CD4-positive, alpha-beta T cell treated with Interleukin-21 for 1 hour (primary cell): ENCODE results near the gene DSC3.
"Not testable (repeated sequence)": the region's sequence is repeated elsewhere in the genome, so short reads cannot be mapped to it uniquely, and the experiment has no call there.

ENCODE experiments used
- DNase-seq: peaks from one replicate; pipeline ENCODE4 v3.0.0-alpha.2; 2020

Gene DSC3

GRCh38 chr18:31040686-31041270 is 1.8 kb downstream of the DSC3 start:
- DNase-seq, result no peak

DNA sequence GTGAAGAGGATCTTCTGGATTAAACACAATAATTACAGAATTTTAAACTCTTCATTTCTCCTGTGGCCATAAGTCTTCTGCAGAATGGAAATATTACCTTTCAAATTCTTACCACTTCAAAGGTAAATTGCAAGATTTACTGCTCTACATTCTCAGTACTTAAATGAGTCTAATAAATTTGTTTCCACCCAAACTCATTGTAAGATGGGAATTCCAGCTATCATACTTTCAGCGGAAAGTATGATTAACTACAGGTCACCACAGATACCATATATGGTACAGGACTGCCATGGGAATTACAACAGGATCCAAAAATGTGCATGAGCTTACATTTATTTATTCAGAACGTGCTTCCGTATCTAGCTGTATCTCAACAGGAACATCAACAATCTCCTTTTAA is 3.1 kb downstream of the DSC3 start:
- DNase-seq, result no peak

DNA sequence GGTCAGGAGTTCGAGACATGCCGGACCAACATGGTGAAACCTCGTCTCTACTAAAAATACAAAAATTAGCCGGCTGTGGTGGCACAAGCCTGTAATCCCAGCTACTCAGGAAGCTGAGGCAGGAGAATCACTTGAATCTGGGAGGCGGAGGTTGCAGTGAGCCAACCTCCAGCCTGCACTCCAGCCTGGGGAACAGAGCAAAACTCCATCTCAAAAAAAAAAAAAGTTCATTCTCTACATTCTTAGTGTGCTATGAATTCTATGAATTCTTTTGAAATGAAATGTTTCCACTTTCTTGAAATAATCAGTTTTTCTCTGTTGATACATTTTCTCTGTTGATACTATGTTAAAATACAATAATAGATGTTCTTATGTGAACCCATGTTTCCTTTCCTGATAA is 4.9 kb downstream of the DSC3 start:
- not testable (repeated sequence) for DNase-seq

DNA sequence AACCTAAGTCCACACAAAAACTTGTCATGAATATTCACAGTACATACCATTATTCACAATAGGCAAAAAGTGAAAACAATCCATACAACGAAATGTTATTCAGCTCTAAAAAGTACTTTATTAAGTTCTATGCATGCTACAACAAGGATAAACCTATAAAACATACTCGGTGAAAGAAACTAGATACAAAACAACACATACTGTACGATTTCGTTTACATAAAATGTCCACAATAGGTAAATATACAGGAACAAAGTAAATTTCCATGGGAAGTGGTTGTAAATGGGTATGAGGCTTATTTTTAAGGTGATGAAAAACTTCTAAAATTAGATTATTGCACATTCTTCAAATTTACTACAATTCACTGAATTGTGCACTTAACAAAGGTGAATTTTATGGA is 8.0 kb downstream of the DSC3 start:
- DNase-seq, result no peak

- DNase-seq, result no peak
Observed at GRCh38 chr18:31030574-31031278, 11.8 kb downstream of the DSC3 start.

DNA sequence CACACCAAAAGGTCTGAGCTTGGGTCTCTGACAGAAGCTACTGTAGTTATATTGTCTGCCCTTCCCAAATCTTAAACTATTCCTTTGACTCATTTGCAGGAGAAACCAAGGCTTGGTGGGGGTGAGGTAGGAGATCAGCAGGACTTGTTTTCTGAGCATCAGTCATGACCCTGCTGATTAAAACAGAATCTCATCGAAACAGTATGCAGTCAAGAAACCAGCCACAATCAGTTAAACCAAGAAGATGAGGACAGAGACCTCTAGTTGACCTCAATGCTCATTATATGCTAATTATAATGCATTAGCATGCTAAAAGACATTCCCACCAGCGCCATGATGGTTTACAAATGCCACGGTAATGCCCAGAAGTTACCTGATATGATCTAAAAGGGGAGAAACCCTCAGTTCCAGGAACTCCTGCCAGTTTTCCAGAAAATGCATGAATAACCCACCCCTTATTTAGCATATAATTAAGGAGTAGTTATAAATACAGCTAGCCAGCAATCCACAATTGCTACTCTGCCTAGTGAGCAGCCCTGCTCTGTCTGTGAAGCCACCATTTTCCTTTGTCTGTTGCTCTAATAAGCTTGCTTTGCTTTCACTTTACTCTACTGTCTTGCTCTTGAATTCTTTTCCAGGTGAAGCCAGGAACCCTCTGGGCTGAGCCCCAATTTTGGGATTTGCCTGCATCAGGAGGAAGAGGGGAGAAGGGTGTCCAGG is 26.7 kb downstream of the DSC3 start:
- no peak for DNase-seq

DNA sequence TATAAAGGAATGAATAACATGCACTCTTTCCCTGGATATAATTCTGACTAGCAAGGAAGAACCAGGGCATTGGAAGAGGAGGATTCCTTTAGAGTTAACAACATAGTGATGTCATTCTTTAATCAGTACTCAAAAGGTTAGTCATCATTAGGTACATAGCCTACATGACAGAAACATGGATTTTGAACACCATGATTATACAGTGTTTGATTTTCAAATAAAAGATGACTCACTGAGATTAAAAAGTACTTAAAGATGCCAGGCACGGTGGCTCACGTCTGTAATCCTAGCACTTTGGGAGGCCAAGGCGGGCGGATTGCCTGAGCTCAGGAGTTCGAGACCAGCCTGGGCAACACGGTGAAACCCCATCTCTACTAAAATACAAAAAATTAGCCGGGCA is 31.1 kb downstream of the DSC3 start:
- DNase-seq, result not testable (repeated sequence)

DNA sequence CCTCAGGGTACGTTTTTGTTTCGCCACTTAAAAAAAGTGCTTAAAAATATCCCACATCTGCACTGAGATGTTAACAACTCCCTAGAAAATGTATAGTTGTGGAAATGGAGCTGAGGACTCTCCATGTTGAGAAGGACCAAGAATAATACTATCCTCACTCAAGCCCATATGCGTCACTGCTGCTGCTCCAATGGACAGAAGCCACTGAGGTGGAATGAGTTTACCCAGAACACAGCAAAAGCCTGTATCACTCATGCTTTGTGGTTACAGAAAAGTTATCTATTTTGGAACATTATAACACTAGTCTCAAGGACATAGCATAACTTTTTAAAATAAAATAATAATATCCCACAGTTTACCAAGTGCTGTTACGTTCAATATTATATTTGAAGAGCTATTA is 31.9 kb downstream of the DSC3 start:
- no peak for DNase-seq

- DNase-seq, result no peak
Observed at GRCh38 chr18:30999887-31000628, 42.5 kb downstream of the DSC3 start.

GRCh38 chr18:30999186-30999585 is 43.4 kb downstream of the DSC3 start:
- no peak for DNase-seq

DNA sequence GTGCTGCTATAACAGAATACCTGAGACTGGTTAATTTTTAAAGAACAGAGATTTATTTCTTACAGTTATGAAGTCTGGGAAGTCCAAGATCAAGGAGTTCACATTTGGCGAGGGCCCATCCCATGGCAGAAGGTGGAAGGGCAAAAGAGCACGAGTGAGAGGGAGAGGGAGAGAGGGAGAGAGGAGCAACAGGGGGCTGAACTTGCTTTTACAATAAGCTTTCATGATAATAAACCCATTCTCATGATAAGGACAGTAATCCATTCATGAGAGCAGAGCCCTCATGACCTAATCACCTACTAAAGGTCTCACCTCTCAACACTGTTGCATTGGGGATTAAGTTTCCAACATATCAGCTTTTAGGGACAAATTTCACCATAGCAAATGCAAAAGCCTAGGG is 45.3 kb downstream of the DSC3 start:
- DNase-seq, result no peak

DNA sequence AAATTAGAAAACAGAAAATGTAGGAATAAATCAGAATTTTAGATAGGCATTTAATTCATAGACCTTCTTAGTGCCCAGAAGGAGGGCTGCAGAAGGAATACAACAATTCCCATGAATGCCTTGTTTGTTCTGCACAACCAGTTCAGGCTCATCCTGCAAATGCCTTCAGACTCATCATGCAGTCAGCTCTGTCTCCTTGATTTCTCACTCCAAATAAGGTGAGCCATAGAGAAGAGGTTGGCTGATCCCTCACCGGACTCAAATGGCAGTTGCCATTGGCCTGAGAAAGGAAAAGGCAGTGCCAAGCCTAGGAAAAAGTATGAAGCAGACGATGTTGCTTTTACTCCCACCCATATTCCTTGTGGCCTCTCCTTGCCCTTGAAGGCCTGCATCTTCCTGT is 50.3 kb downstream of the DSC3 start:
- DNase-seq, result no peak

GRCh38 chr18:30991397-30991796 is 51.1 kb downstream of the DSC3 start:
- DNase-seq, result no peak

- DNase-seq, result no peak
Observed at GRCh38 chr18:30989141-30989540, 53.4 kb downstream of the DSC3 start.

DNA sequence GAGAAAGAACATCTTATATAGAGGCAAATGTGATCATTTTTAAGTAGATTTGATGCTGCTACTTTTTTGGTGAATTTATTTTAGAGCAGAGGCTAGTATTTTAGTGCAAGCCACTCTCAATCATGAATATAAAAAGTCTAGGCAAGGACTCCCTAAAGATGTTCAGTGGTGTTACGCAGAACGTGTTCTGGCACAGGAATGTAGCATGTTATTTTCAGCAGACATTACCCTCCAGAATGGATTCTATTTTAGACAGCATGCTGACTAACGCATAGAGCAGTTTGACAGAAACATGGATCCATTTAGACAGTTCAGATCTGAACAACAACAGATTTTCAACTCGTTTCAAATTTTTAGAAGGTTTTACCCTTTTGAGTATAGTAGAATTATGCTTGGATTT is 54.1 kb downstream of the DSC3 start:
- DNase-seq, result no peak

- DNase-seq, result no peak
Observed at GRCh38 chr18:30987467-30988241, 54.9 kb downstream of the DSC3 start.

- no peak for DNase-seq
Observed at GRCh38 chr18:30985753-30986152, 56.8 kb downstream of the DSC3 start.

DNA sequence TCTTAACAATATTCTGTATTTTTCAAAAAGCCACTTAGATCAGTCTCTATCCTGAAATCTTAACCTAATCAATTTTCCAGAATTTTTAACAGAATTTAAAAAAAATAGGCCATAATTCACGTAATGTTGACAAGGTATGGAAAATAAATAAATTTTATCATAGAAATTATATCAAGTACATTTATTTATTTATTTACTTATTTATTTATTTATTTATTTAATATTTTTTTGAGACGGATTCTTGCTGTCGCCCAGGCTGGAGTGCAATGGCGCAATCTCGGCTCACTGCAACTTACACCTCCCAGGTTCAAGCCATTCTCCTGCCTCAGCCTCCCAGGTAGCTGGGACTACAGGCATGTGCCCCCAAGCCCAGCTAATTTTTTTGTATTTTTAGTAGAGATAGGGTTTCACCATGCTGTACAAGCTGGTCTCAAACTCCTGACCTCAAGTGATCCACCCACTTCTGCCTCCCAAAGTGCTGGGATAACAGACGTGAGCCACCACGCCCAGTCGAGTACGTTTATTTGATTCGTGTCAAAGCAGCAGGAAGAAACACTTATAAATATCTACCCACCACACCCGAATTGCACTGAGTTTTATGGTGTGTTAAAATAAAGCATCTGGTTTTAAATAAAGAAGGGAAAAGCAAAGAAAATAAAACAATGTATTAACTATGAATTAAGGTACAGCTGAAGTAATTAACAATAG is 60.1 kb downstream of the DSC3 start:
- no peak for DNase-seq

- not testable (repeated sequence) for DNase-seq
Observed at GRCh38 chr18:30978091-30978490, 64.5 kb downstream of the DSC3 start.

DNA sequence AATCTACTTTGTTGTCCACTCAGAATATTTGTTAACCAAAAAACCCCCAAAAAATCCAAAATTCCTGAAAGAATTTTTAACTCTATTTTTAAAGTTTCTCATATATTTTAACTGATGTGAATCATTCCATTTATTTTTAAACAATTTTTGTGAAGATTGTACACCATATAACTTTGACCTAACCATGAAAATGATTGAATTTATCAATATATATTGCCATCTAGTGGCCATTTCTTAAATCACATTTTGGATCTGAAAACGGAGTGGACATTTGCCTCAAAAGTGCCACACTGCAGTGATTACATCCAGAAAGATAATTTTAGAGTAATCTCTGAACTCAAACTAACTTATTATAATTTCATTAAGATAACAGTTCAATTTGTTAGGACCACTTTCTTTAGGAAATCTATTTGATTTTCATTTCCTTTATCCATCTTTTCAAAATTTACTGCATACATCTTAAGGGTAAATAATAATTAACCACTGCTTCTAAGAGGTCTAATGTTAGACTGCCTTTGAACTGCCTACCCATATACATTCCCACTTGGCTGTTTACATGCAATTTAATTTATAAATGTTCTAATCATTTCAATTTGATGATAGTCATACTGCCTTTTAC is 71.1 kb downstream of the DSC3 start:
- DNase-seq, result peak; percentile 4

- DNase-seq, result no peak
Observed at GRCh38 chr18:30970196-30970816, 72.2 kb downstream of the DSC3 start.
